MM.1S (cell line): ENCODE results near the gene INHBE.
"Not testable (repeated sequence)": the region's sequence is repeated elsewhere in the genome, so short reads cannot be mapped to it uniquely, and the experiment has no call there.

Source experiments
- DNase-seq: peaks from one replicate; pipeline ENCODE4 v3.0.0-alpha.2; 2015
- H2AFZ ChIP-seq: fragments of 300-600 bp; sonication (generic); 2 replicates; pipeline ENCODE4 v1.6.0; 2016; ENCODE audit warnings: antibody characterized with exemption, low read length
- H3F3A ChIP-seq: fragments of 300-600 bp; sonication (generic); 2 replicates; pipeline ENCODE4 v1.6.1; 2016; ENCODE audit warnings: mild to moderate bottlenecking, antibody characterized with exemption, low read length, moderate library complexity, mixed read lengths; ENCODE audit not compliant: insufficient read depth
- H3K27ac ChIP-seq: fragments of 300-600 bp; sonication (generic); 2 replicates; pipeline ENCODE4 v1.5.1; 2016; ENCODE audit warnings: mild to moderate bottlenecking, low read length
- H3K27me3 ChIP-seq: fragments of 300-600 bp; sonication (generic); replicated peaks from 2 replicates; pipeline ENCODE4 v1.6.0; 2016; ENCODE audit warnings: low read length; ENCODE audit not compliant: insufficient read depth
- H3K36me3 ChIP-seq: fragments of 300-600 bp; sonication (generic); replicated peaks from 2 replicates; pipeline ENCODE4 v1.6.1; 2016; ENCODE audit warnings: mild to moderate bottlenecking, low read length, mixed read lengths; ENCODE audit not compliant: insufficient read depth
- H3K4me1 ChIP-seq: fragments of 300-600 bp; sonication (generic); 2 replicates; pipeline ENCODE4 v1.6.1; 2016; ENCODE audit warnings: low read length, mixed read lengths
- H3K4me2 ChIP-seq: fragments of 300-600 bp; sonication (generic); 2 replicates; pipeline ENCODE4 v1.6.0; 2016; ENCODE audit warnings: low read depth, low read length
- H3K4me3 ChIP-seq: fragments of 300-600 bp; sonication (generic); 2 replicates; pipeline ENCODE4 v1.5.1; 2016; ENCODE audit warnings: low read length, mixed read lengths
- H3K79me2 ChIP-seq: fragments of 300-600 bp; sonication (generic); 2 replicates; pipeline ENCODE4 v1.6.1; 2016; ENCODE audit warnings: mixed run types, low read length, mixed read lengths
- H3K9ac ChIP-seq: fragments of 300-600 bp; sonication (generic); 2 replicates; pipeline ENCODE4 v1.6.1; 2016; ENCODE audit warnings: low read length, mixed read lengths
- H3K9me2 ChIP-seq: fragments of 300-600 bp; sonication (generic); replicated peaks from 2 replicates; pipeline ENCODE4 v1.6.1; 2016; ENCODE audit warnings: mild to moderate bottlenecking, low read length, mixed read lengths; ENCODE audit not compliant: insufficient read depth
- H3K9me3 ChIP-seq: fragments of 300-600 bp; sonication (generic); replicated peaks from 2 replicates; pipeline ENCODE4 v1.6.1; 2016; ENCODE audit warnings: mild to moderate bottlenecking, low read length, mixed read lengths; ENCODE audit not compliant: insufficient read depth
- H4K20me1 ChIP-seq: fragments of 300-600 bp; sonication (generic); 2 replicates; pipeline ENCODE4 v1.6.1; 2016; ENCODE audit warnings: mild to moderate bottlenecking, low read length, moderate library complexity, mixed read lengths; ENCODE audit not compliant: insufficient read depth
- CTCF ChIP-seq: fragments of 300-600 bp; sonication (generic); IDR thresholded peaks from 2 replicates; pipeline ENCODE4 v1.5.1; 2016; ENCODE audit warnings: antibody characterized with exemption, low read length, mixed read lengths
- EZH2 ChIP-seq: fragments of 300-600 bp; sonication (generic); optimal IDR thresholded peaks from 2 replicates; pipeline ENCODE3; 2017; ENCODE audit warnings: low read depth, mild to moderate bottlenecking, antibody characterized with exemption, low read length, mixed read lengths
- EZH2phosphoT487 ChIP-seq: fragments of 300-600 bp; sonication (generic); IDR thresholded peaks from 2 replicates; pipeline ENCODE4 v1.6.1; 2018; ENCODE audit warnings: antibody characterized with exemption, low read length

INHBE gene

GRCh38 chr12:57500213-57500612 is 45.1 kb downstream of the INHBE start:
- no peaks in the 10 kb centered on the region for H3K9me3 ChIP-seq
- no peaks in the 10 kb centered on the region for H3K27me3 ChIP-seq
- H3F3A ChIP-seq: no peaks in the 10 kb centered on the region
- H2AFZ ChIP-seq: no peak overlapping the region
- no peak overlapping the region for H3K4me2 ChIP-seq
- H3K4me3 ChIP-seq: no peak overlapping the region
- H3K79me2 ChIP-seq: peaks cover 10% of the 10 kb centered on the region
- no peak for TF ChIP-seq EZH2
- TF ChIP-seq EZH2phosphoT487: no peak
- no peak for TF ChIP-seq CTCF
- H4K20me1 ChIP-seq: no peaks in the 10 kb centered on the region
- no peaks in the 10 kb centered on the region for H3K4me1 ChIP-seq
- no peak overlapping the region for H3K27ac ChIP-seq
- DNase-seq: no peak
- peaks cover 14% of the 10 kb centered on the region for H3K36me3 ChIP-seq
- H3K9me2 ChIP-seq: no peaks in the 10 kb centered on the region
- no peak overlapping the region for H3K9ac ChIP-seq

DNA sequence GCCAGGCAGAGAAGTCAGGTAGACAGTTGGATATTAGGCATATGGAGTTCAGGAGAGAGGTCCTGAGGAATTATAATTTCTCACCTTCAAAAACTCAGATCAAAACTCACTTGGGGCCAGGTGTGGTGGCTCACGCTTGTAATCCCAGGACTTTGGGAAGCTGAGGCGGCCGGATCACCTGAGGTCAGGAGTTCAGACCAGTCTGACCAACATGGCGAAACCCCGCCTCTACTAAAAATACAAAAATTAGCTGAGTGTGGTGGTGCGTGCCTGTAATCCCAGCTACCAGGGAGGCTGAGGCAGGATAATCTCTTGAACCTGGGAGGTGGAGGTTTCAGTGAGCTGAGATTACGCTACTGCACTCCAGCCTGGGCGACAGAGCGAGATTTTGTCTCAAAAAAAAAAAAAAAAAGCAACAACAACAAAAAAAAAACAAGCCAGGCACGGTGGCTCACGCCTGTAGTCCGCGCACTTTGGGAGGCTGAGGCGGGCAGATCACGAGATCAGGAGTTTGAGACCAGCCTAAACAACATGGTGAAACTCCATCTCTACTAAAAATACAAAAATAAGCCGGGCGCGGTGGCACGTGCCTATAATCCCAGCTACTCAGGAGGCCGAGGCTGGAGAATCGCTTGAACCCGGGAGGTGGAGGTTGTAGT is 47.3 kb downstream of the INHBE start:
- not testable (repeated sequence) for H3K4me2 ChIP-seq, H3K4me3 ChIP-seq, H2AFZ ChIP-seq, H3K9me3 ChIP-seq, DNase-seq, H3K9ac ChIP-seq, H3K27me3 ChIP-seq, H3F3A ChIP-seq, H4K20me1 ChIP-seq, H3K9me2 ChIP-seq, H3K4me1 ChIP-seq, H3K27ac ChIP-seq
- Histone ChIP-seq H3K79me2 (peaks cover 13% of the 10 kb centered on the region), H3K36me3 (peaks cover 14% of the 10 kb centered on the region)

DNA sequence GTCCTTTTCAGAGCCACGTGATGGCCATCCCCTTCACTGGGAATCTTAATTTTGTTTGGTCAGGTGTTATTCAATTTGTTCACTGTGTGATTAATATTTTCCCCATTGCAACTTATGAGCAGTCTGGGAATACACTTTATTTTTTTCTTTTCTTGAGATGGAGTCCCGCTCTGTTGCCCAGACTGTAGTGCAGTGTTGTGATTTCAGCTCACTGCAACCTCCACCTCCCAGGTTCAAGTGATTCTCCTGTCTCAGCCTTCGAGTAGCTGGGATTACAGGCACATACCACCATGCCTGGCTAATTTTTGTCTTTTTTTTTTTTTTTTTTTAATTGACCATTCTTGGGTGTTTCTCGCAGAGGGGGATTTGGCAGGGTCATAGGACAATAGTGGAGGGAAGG is 51.4 kb downstream of the INHBE start:
- not testable (repeated sequence) for H3K4me2 ChIP-seq, H3K4me3 ChIP-seq, H4K20me1 ChIP-seq, H3K9me2 ChIP-seq, H3K4me1 ChIP-seq, H3K9me3 ChIP-seq, H3K9ac ChIP-seq, H2AFZ ChIP-seq, H3K27me3 ChIP-seq, H3K27ac ChIP-seq, DNase-seq, H3F3A ChIP-seq, H3K36me3 ChIP-seq
- 0 out of 2 replicates have a peak, but pooled peaks cover 11% of the 10 kb centered on the region for H3K79me2 ChIP-seq
